HepG2 (cell line): ENCODE measurements around the gene PROX1. TPM values are rescaled to one million over a fixed set of nuclear protein-coding genes. Genes with fewer than 3 reads are reported as not detected.

Source experiments
- ATAC-seq: fragments of 200-7000 bp; cut with Tn5 transposase; 3 replicates; pipeline ENCODE4 v1.9.1; 2020; ENCODE audit warnings: mild to moderate bottlenecking, moderate library complexity
- BruUV-seq: library from RNA; stranded (reverse); fragments of 400-500 nt; replicated peaks from 2 replicates; lab custom pipeline; 2021; lab: Mats Ljungman, UMichigan
- CTCF ChIA-PET: fragments of 300-600 bp; formaldehyde crosslinking; extraction: SDS; loops from one replicate; lab custom pipeline; 2021; ENCODE audit warnings: low total read pairs, inconsistent platforms, low intra/inter-chr PET ratio; lab: Yijun Ruan, JAX
- POLR2A ChIA-PET: fragments of 350-600 bp; sonication (Branson Sonifier 250); formaldehyde crosslinking; loops from one replicate; lab custom pipeline; 2020; ENCODE audit warnings: antibody characterized with exemption, inconsistent platforms; lab: Yijun Ruan, JAX
- DNase-seq: peaks from one replicate; pipeline ENCODE4 v3.0.0-alpha.2; 2015; ENCODE audit warnings: low spot score
- FAIRE-seq: peaks from 3 replicates; lab custom pipeline; 2011; peaks lifted over from hg19 to GRCh38; lab: Jason Lieb, UNC
- H2AFZ ChIP-seq: one replicate; pipeline ENCODE4 v1.6.1; 2011; ENCODE audit warnings: low read length, inconsistent platforms
- H3K27ac ChIP-seq: fragments of 300-600 bp; 3 replicates; pipeline ENCODE4 v1.8.0; 2011; ENCODE audit warnings: mixed run types, mild to moderate bottlenecking, mixed read lengths, low read length, inconsistent platforms; ENCODE audit not compliant: insufficient read depth; ENCODE audit errors: extremely low read length
- H3K27me3 ChIP-seq, 2 experiments: fragments of 200-600 bp in 1 of 2; 2 replicates in 1 of 2; 3 replicates in 1 of 2; pipeline versions ENCODE4 v1.6.0 to v1.8.0; 2011; ENCODE audit warnings: low read length in 2 of 2, mild to moderate bottlenecking in 2 of 2, moderate library complexity in 2 of 2, inconsistent platforms in 1 of 2; ENCODE audit not compliant: insufficient read depth in 2 of 2, control insufficient read depth in 1 of 2
- H3K36me3 ChIP-seq, 2 experiments: fragments of 200-600 bp in 1 of 2; replicated peaks in 1 of 2; 2 replicates in 1 of 2; 3 replicates in 1 of 2; pipeline versions ENCODE4 v1.5.1 to v1.8.0; 2011; ENCODE audit warnings: low read length in 2 of 2, inconsistent platforms in 1 of 2; ENCODE audit not compliant: insufficient read depth in 2 of 2, control insufficient read depth in 1 of 2
- H3K4me1 ChIP-seq: 2 replicates; pipeline ENCODE4 v1.5.1; 2012; ENCODE audit warnings: low read length, inconsistent platforms; ENCODE audit not compliant: insufficient read depth
- H3K4me2 ChIP-seq: 2 replicates; pipeline ENCODE4 v1.6.0; 2011; ENCODE audit warnings: low read depth, low read length, inconsistent platforms
- H3K4me3 ChIP-seq, 3 experiments: fragments of 200-600 bp in 1 of 3; sonication (generic), shearing (Covaris generic) in 1 of 3; replicated peaks in 1 of 3; 2 replicates each; pipeline ENCODE4 v1.5.1; 2011 to 2016; ENCODE audit warnings: low read length in 3 of 3, inconsistent platforms in 2 of 3, low read depth in 2 of 3, mild to moderate bottlenecking in 2 of 3, control low read depth in 1 of 3, mixed read lengths in 1 of 3; ENCODE audit not compliant: insufficient read depth in 1 of 3
- H3K79me2 ChIP-seq: one replicate; pipeline ENCODE4 v1.6.1; 2011; ENCODE audit warnings: low read length, inconsistent platforms; ENCODE audit not compliant: insufficient read depth
- H3K9ac ChIP-seq: 2 replicates; pipeline ENCODE4 v1.6.0; 2011; ENCODE audit warnings: mild to moderate bottlenecking, low read depth, low read length, inconsistent platforms; ENCODE audit not compliant: insufficient read depth
- H3K9me3 ChIP-seq: 2 replicates; pipeline ENCODE4 v1.5.1; 2012; ENCODE audit warnings: mild to moderate bottlenecking, low read length
- H4K20me1 ChIP-seq: 2 replicates; pipeline ENCODE4 v1.6.0; 2011; ENCODE audit warnings: inconsistent platforms, mild to moderate bottlenecking, low read length, moderate library complexity; ENCODE audit not compliant: insufficient read depth
- AGO2 ChIP-seq: fragments of 200-400 bp; formaldehyde crosslinking; optimal IDR thresholded peaks from 2 replicates; pipeline ENCODE3; 2017; ENCODE audit warnings: mild to moderate bottlenecking, low read depth, low read length, moderate library complexity
- BCL6 ChIP-seq: IDR thresholded peaks from 2 replicates; pipeline ENCODE4 v1.6.1; 2016; ENCODE audit warnings: missing genetic modification reagents, missing compliant biosample characterization
- GABPA ChIP-seq, 2 experiments: IDR thresholded peaks; 2 replicates each; pipeline ENCODE4 v1.6.1; 2011 to 2016; ENCODE audit warnings: low read depth in 2 of 2, low read length in 1 of 2, missing biosample characterization in 1 of 2, missing genetic modification characterization in 1 of 2
- GFI1 ChIP-seq: sonication (generic); formaldehyde crosslinking; IDR thresholded peaks from 2 replicates; pipeline ENCODE4 v1.5.0; 2020; ENCODE audit warnings: missing genetic modification reagents, mild to moderate bottlenecking, borderline replicate concordance
- HNRNPK ChIP-seq: fragments of 200-400 bp; formaldehyde crosslinking; IDR thresholded peaks from 2 replicates; pipeline ENCODE4 v1.6.1; 2018; ENCODE audit warnings: low read length, low read depth, moderate library complexity, mild to moderate bottlenecking; ENCODE audit not compliant: poor library complexity, severe bottlenecking
- HOXD1 ChIP-seq: sonication (generic); formaldehyde crosslinking; IDR thresholded peaks from 2 replicates; pipeline ENCODE4 v1.5.0; 2020; ENCODE audit warnings: missing genetic modification reagents
- MYC ChIP-seq: sonication (generic); formaldehyde crosslinking; IDR thresholded peaks from 2 replicates; pipeline ENCODE4 v1.9.0; 2021; ENCODE audit warnings: missing genetic modification reagents, borderline replicate concordance
- MYNN ChIP-seq: sonication (generic); formaldehyde crosslinking; IDR thresholded peaks from 2 replicates; pipeline ENCODE4 v1.4.0; 2020; ENCODE audit warnings: mild to moderate bottlenecking, low read depth, missing genetic modification reagents
- PHF20 ChIP-seq: sonication (generic); formaldehyde crosslinking; IDR thresholded peaks from 2 replicates; pipeline ENCODE4 v1.5.0; 2020; ENCODE audit warnings: mild to moderate bottlenecking, missing genetic modification reagents
- RARA ChIP-seq: IDR thresholded peaks from 2 replicates; pipeline ENCODE4 v1.6.1; 2016; ENCODE audit warnings: missing genetic modification reagents, missing compliant biosample characterization
- ZNF224 ChIP-seq: sonication (generic); formaldehyde crosslinking; IDR thresholded peaks from 2 replicates; pipeline ENCODE4 v1.5.0; 2020; ENCODE audit warnings: mild to moderate bottlenecking, missing genetic modification reagents
- ZNF234 ChIP-seq: sonication (generic); formaldehyde crosslinking; conservative IDR thresholded peaks from 2 replicates; pipeline ENCODE4 v1.5.1; 2020; ENCODE audit warnings: mild to moderate bottlenecking, missing genetic modification reagents
- WGBS: methylation state at CpG from one replicate; pipeline ENCODE4 v1.1.6; 2017; ENCODE audit warnings: low lambda C conversion rate; 5-methylcytosine and 5-hydroxymethylcytosine counted together
- in situ Hi-C: cut with HindIII; loops from 2 replicates; pipeline ENCODE4 v1.10.0; 2017; ENCODE audit warnings: low pct_unique_long_range_greater_than_20kb; ENCODE audit not compliant: extremely low pct_ligation_motif_present
- intact Hi-C: fragments of 100-400 bp; cut with micrococcal nuclease; formaldehyde crosslinking; loops from one replicate; pipeline ENCODE4 v1.10.0; 2022; ENCODE audit not compliant: unreplicated experiment
- polyA plus RNA-seq, 8 experiments: library from polyadenylated mRNA; depleted of rRNA in 3 of 8; stranded (reverse) in 7 of 8; unstranded in 1 of 8; fragments of >200 nt; fragmentation: Illumina TruSeq in 4 of 8; extraction: Trizol in 4 of 8; gene quantifications; 2 replicates each; pipeline versions ENCODE4 v1.2.1 to v1.2.3, GENCODE V29; 2011 to 2016; ENCODE audit warnings: low read depth in 4 of 8, missing spikeins in 1 of 8, mixed read lengths in 1 of 8; ENCODE audit not compliant: insufficient read depth in 1 of 8
- total RNA-seq, 5 experiments: library from RNA; depleted of rRNA; stranded (reverse); fragments of >200 nt; fragmentation: Illumina TruSeq; extraction: Trizol; gene quantifications; 2 replicates each; pipeline ENCODE4 v1.2.3, GENCODE V29; 2016; ENCODE audit warnings: low read depth in 1 of 5
- TF ChIP-seq, protein P1 (sequence below): IDR thresholded peaks from 2 replicates; pipeline ENCODE4 v1.6.1; 2016
- TF ChIP-seq, protein P2 (sequence below): sonication (generic); formaldehyde crosslinking; IDR thresholded peaks from 2 replicates; pipeline ENCODE4 v1.8.1; 2022; ENCODE audit warnings: low read depth, mild to moderate bottlenecking, missing genetic modification reagents

PROX1 gene
- total and polyA plus RNA-seq, 2 of the 13 experiments (the other 11 are each of a cell fraction or from before 2014, with no cell fraction given), result 12.3 to 30.2 TPM

DNA sequence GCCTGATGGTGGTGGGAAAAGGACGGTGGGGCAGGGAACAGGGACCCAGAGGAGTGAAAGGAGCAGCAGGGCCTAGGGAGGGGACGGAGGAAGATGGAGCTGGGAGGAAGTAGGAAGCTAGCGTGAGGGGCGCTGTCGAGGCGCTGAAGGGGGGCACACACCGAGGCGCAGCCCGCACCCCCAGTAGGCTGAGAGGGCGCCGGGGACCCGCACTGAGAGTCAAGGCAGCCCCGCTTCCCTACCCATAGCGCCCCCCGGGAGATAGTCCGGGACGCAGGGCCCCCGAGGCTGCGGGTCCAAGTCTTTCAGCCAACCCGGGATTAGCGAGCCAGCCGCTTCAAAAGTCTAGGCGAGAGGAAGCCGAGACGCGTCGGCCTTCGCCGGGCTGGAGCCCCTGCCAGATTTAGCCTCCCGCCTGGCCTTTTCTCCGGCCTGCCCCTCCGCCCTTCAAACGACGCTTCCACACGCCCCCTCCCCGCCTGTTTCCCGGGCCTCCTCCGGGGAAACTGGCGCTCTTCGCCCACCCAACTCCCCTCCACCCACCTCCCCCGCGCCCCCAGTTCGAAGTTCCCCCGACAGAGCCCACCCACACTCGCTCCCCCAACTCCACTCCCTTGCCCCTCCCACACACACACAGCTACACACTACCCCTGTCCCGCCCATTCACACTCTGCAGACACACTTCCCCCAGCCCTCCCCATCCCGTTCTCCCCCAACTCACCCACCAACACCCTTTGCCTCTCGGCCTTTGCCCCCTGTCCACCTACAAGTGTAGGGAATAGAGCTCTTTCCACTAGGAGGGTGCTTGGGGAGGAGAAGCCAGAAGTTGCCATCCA lies 7.8 kb upstream of the PROX1 start:
- no peak for DNase-seq
- no peaks in the 10 kb centered on the region for H3K36me3 ChIP-seq
- H3K9ac ChIP-seq, result no peak overlapping the region
- TF ChIP-seq HNRNPK, result peak; percentile 12
- peak; percentile 51 for TF ChIP-seq AGO2
- TF ChIP-seq GFI1 (CRISPR knock-in tag), result no peak
- intact Hi-C loops, result loop anchor here (10.0 kb wide), 2 partner anchors 185 to 305 kb away; no protein-coding TSS in a partner anchor
- no peaks in the 10 kb centered on the region for H3K79me2 ChIP-seq
- no peaks in the 10 kb centered on the region for H3K9me3 ChIP-seq
- H2AFZ ChIP-seq, result no peak overlapping the region
- no peak for FAIRE-seq
- H4K20me1 ChIP-seq, result no peaks in the 10 kb centered on the region
- in situ Hi-C loops, result loop anchor here (10.0 to 25.0 kb wide), 3 partner anchors 415 to 743 kb away; no protein-coding TSS in a partner anchor
- no peak overlapping the region for H3K27ac ChIP-seq
- peaks cover 66% of the 10 kb centered on the region for H3K4me1 ChIP-seq
- ATAC-seq, result no peak
- ChIA-PET POLR2A (no interaction called here), CTCF (no interaction called here)
- no TSS peak for BruUV-seq
- WGBS, result 97% methylated on average over 48 of the region's 48 CpGs
- no peak overlapping the region for H3K4me3 ChIP-seq
- H3K4me2 ChIP-seq, result no peak overlapping the region
- no peaks in the 10 kb centered on the region for H3K27me3 ChIP-seq

DNA sequence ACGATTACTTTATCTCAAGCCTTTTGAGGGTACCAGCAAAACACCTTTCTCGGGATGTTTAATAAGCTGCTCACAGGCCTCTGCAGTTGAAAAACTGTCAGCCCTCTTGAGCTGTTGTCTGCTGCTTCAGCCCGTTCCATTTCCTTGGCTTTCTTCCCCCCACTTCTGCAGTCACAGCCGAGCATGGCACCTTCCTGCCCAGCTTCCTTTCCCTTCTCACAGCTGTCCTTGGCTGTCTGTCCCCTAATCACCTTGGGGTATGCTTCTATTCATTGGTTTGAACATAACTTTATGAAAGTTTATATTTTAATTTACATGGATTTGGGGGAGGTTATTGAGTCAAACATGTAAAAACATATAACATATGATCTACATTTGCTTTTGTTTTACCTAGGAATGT lies 6.9 kb upstream of the PROX1 start:
- in situ Hi-C loops, result loop anchor here (10.0 to 25.0 kb wide), 3 partner anchors 416 to 744 kb away; no protein-coding TSS in a partner anchor
- Histone ChIP-seq H3K27ac (no peak overlapping the region), H3K36me3 (no peaks in the 10 kb centered on the region), H3K9me3 (no peaks in the 10 kb centered on the region), H3K9ac (no peak overlapping the region), H2AFZ (no peak overlapping the region), H3K4me1 (peaks cover 69% of the 10 kb centered on the region), H4K20me1 (no peaks in the 10 kb centered on the region), H3K4me2 (no peak overlapping the region), H3K27me3 (no peaks in the 10 kb centered on the region), H3K79me2 (peaks cover 1% of the 10 kb centered on the region), H3K4me3 (no peak overlapping the region)
- intact Hi-C loops, result loop anchor here (10.0 kb wide), 2 partner anchors 186 to 306 kb away; no protein-coding TSS in a partner anchor
- BruUV-seq, result no TSS peak
- ATAC-seq, result no peak
- ChIA-PET POLR2A (no interaction called here), CTCF (no interaction called here)
- no peak for DNase-seq
- 100% methylated on average over 4 of the region's 4 CpGs for whole genome bisulfite sequencing
- FAIRE-seq, result no peak
- TF ChIP-seq HOXD1 (CRISPR knock-in tag) (no peak), MYC (CRISPR knock-in tag) (no peak), HNRNPK (no peak), RARA (CRISPR knock-in tag) (no peak), ZNF224 (CRISPR knock-in tag) (no peak), ZNF234 (CRISPR knock-in tag) (no peak), MYNN (CRISPR knock-in tag) (no peak), GABPA (IDR thresholded peaks at IDR 0.05; ENCODE audit: low read depth, low read length) (no peak), GABPA (CRISPR knock-in tag; IDR thresholded peaks at IDR 0.05; ENCODE audit: low read depth) (no peak), BCL6 (no peak), PHF20 (CRISPR knock-in tag) (no peak)
- TF ChIP-seq, protein P1, sequence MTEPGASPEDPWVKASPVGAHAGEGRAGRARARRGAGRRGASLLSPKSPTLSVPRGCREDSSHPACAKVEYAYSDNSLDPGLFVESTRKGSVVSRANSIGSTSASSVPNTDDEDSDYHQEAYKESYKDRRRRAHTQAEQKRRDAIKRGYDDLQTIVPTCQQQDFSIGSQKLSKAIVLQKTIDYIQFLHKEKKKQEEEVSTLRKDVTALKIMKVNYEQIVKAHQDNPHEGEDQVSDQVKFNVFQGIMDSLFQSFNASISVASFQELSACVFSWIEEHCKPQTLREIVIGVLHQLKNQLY (CRISPR knock-in tag), result no peak
- TF ChIP-seq, protein P2, sequence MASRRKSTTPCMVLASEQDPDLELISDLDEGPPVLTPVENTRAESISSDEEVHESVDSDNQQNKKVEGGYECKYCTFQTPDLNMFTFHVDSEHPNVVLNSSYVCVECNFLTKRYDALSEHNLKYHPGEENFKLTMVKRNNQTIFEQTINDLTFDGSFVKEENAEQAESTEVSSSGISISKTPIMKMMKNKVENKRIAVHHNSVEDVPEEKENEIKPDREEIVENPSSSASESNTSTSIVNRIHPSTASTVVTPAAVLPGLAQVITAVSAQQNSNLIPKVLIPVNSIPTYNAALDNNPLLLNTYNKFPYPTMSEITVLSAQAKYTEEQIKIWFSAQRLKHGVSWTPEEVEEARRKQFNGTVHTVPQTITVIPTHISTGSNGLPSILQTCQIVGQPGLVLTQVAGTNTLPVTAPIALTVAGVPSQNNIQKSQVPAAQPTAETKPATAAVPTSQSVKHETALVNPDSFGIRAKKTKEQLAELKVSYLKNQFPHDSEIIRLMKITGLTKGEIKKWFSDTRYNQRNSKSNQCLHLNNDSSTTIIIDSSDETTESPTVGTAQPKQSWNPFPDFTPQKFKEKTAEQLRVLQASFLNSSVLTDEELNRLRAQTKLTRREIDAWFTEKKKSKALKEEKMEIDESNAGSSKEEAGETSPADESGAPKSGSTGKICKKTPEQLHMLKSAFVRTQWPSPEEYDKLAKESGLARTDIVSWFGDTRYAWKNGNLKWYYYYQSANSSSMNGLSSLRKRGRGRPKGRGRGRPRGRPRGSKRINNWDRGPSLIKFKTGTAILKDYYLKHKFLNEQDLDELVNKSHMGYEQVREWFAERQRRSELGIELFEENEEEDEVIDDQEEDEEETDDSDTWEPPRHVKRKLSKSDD, result no peak
